KOPT-K1 (cell line): ENCODE measurements around the gene EML6.

Experiments used
- H3K27ac ChIP-seq: fragments of 200-600 bp; sonication (generic); 2 replicates; pipeline ENCODE4 v1.5.1; 2016; ENCODE audit warnings: antibody characterized with exemption, mild to moderate bottlenecking, low read depth, low read length; ENCODE audit not compliant: poor library complexity, severe bottlenecking
- H3K36me3 ChIP-seq: fragments of 200-600 bp; sonication (generic); 2 replicates; pipeline ENCODE4 v1.5.1; 2017; ENCODE audit warnings: antibody characterized with exemption, mild to moderate bottlenecking, low read length, moderate library complexity; ENCODE audit not compliant: insufficient read depth
- H3K9me3 ChIP-seq: fragments of 200-600 bp; sonication (generic); 2 replicates; pipeline ENCODE4 v1.5.1; 2017; ENCODE audit warnings: antibody characterized with exemption, low read length, mild to moderate bottlenecking; ENCODE audit not compliant: insufficient read depth, poor library complexity, severe bottlenecking

EML6 gene

DNA sequence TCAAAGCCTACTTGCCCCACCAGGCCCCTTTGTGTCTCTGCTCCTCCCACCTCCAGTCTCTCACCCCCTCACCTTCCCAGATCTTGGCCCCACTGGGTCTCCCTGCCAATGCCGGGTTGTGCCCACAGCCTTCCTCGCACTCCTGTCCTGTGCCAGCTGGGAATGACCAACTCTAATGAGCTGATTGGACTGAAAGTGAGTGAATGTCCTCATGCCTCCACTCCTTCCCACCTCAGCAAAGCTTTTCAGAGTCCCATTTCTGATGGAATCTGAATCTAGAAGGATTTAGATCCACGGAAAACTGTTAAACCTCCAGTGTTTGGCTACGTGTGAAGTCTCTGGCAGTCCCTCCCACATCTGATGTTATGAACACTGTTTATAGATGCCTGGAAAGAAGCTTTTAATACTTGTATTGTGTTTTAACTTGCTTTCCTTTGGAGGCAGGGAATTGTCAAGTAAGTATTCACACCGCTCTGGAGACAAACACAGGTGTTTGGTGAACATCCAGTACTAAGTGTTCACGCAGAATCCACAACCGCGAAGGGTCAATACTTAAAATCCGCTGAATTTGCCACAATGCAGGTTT is 222.9 kb downstream of the EML6 start:
- no peaks in the 10 kb centered on the region for H3K9me3 ChIP-seq
- no peaks in the 10 kb centered on the region for H3K36me3 ChIP-seq
- H3K27ac ChIP-seq, result no peak overlapping the region

DNA sequence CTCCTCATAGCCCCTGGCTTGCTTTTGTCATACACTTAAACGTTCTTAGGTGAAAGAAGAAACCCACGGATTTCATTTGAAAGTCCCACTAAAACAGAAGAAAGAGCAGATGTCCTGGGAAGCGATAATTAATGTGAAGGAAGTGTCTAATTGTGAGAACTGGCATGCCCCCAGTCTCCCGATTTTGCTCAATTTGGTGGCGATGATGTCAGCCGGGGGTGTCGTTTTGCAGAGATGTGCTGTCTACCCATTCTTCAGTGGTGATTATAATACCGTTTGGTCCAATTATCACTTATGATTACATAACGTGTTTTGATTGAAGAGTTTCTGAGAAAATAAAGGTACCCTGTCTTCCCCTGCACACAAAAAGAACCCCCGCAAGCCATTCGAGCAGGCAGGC is 223.7 kb downstream of the EML6 start:
- no peak overlapping the region for H3K27ac ChIP-seq
- no peaks in the 10 kb centered on the region for H3K9me3 ChIP-seq
- no peaks in the 10 kb centered on the region for H3K36me3 ChIP-seq

DNA sequence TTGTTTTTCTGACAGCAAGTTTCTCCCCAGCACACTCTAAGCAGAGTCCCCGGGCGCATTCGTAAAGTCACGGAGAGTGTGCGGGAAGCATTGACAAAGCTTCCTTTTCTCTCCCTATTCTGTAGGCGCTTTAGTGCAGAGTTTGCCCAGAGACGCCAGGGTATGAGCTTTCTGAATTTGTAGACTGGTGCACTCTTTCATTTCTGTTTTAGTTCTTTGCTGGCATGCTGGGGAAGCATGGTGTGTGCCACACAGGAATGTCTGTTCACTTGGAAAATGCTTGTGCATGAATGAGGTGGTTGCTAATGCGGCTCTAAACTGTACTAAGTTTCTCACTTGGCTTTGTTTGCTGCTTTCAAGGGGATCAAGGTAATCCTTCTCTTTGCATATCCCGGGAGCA is 224.2 kb downstream of the EML6 start:
- no peak overlapping the region for H3K27ac ChIP-seq
- no peaks in the 10 kb centered on the region for H3K36me3 ChIP-seq
- no peaks in the 10 kb centered on the region for H3K9me3 ChIP-seq

DNA sequence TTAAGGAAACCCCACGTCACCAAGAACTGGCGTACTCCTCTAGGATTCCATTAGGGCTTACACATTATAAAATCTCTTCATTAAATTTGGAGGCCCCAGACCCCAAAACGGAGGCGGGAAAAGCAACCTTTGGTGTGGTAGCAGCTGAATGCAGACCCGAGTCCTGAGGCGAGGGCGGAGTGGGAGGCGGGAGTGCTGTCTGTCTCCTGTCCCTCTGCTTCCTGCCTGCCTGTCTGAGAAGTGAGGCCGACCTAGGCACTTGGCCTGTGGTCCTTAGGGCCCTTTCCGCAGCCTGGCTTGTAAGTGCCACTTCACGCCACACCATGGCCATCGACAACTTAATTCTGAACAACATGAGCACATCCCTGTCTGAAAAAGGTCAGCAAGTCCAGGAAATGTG is 224.7 kb downstream of the EML6 start:
- H3K9me3 ChIP-seq, result no peaks in the 10 kb centered on the region
- no peak overlapping the region for H3K27ac ChIP-seq
- no peaks in the 10 kb centered on the region for H3K36me3 ChIP-seq

DNA sequence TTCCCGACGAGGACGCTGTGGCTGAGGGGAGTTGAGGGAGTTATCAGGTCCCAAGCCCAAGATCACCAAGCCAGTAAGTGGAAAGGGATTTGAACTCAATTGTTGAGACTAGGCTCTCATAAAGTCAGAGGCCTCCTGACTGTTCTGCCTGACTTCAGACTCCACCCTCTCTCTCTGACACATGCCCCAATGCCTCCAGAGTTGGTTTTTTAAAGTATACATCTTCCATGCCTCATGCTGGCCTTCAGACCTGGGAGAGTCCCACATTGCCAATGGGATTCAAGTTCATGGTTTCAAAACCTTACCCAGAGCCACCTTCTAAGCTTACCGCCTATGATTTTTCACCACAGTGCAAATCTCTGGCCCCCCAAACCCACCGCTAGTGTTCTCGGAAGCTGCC is 226.0 kb downstream of the EML6 start:
- no peaks in the 10 kb centered on the region for H3K36me3 ChIP-seq
- no peaks in the 10 kb centered on the region for H3K9me3 ChIP-seq
- no peak overlapping the region for H3K27ac ChIP-seq

DNA sequence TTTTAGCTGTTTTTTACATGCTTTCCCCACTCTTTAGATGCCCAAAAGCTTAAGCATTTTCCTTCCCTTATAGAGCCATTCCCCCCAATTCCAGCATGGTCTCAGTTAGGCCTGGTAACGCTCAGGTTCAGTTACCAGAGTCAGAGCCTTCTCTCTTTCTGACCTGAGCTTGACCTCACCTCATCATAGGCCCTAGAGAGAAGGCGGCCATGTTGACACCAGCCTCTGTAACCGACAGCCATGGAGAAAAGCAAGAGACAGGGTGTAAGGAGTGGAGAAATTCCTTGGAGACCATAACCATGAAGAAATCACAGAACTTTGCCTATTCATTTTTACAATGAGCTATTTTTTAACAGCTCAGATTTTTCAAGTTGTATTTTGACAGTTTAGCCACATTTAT is 227.3 kb downstream of the EML6 start:
- Histone ChIP-seq H3K27ac (no peak overlapping the region), H3K36me3 (no peaks in the 10 kb centered on the region), H3K9me3 (no peaks in the 10 kb centered on the region)

DNA sequence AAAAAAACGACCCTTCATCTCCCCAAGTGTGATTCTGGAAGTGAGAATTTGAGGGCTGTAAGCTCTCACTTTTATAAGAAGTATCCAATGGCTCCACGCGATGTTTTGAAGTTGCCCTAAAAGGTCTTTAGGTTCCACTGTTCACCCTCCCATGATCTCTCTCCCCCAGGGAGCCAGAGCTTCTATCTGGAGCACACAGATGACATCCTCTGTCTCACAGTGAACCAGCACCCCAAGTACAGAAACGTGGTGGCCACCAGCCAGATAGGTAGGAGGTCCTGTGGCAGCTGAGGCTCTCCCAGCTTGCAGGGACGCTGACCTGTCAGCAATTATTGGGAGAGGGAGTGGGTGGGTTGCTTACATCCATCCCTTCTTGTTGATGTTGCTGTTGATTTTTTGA is 229.0 kb downstream of the EML6 start:
- Histone ChIP-seq H3K9me3 (no peaks in the 10 kb centered on the region), H3K36me3 (no peaks in the 10 kb centered on the region), H3K27ac (no peak overlapping the region)

DNA sequence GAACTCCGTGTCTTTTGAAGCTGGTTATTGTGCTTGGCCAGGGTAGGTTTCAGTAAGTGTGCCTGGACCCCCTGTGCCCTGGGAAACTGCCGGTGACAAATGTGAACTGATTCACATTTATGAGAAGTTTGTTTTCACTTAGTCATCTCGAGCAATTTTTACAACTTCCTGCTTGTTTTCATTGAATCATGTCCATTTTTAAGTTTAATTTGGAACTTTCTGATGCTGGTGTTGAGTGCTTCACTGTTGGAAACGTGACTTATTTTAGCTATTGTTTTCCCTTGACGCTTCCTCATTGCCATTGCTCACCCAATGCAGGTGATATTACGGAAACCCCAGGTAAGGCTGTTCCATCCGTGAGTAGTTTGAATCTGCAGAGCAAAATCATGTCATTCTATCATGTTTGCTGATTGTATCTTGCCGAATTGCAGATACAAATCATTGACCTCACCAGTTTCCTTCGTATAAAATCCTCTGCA is 229.6 kb downstream of the EML6 start:
- Histone ChIP-seq H3K27ac (no peak overlapping the region), H3K36me3 (no peaks in the 10 kb centered on the region), H3K9me3 (no peaks in the 10 kb centered on the region)

DNA sequence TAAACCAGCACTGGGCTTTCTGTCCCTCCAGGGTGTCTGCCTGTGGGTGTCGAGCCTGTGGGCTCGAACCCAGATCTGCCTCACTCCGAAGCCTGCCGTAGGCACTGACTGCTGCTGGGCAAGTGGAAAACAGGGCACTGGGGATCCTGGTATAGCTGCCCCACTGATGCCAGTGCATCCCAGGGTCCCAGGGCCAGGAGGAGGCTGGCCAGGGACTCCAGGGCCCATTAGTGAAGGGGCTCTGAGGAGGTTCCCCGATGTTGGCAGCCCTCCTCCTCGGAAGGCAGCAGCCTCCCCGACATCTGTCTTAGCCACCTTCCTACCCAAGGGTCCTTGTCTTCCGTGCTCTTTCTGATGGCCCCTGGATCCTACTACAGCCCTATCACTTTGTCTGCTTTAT is 230.7 kb downstream of the EML6 start:
- Histone ChIP-seq H3K27ac (no peak overlapping the region), H3K36me3 (no peaks in the 10 kb centered on the region), H3K9me3 (no peaks in the 10 kb centered on the region)

DNA sequence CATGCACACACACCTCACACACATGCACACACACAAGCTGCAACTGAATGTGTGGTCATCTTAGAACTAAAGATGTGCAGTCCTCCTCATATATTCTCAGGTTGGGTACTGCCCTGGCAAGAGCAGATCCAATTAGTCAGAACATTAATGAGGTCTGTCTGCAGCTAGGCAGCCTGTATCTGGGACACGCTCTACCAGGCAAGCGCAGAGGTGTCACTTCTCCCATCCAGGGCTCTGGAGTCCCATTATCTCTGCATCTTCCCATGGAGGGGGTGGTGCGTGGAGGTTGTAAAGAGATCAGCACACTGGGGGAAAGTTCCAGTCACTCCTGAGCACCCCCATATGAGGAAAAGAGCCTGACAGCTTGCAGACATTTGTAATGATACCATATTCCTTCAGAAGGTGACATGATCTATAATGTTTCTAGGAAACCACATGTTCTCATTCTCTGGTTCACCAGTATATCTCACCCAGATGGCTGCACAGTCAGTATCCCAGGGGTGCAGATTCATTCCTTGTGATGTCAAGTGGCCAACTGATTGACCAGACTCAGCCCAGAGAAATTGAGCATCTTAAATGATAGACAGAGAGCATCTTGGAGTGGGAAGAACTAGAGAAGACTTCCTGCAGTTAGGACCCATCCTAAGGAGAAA is 231.4 kb downstream of the EML6 start:
- no peaks in the 10 kb centered on the region for H3K36me3 ChIP-seq

DNA sequence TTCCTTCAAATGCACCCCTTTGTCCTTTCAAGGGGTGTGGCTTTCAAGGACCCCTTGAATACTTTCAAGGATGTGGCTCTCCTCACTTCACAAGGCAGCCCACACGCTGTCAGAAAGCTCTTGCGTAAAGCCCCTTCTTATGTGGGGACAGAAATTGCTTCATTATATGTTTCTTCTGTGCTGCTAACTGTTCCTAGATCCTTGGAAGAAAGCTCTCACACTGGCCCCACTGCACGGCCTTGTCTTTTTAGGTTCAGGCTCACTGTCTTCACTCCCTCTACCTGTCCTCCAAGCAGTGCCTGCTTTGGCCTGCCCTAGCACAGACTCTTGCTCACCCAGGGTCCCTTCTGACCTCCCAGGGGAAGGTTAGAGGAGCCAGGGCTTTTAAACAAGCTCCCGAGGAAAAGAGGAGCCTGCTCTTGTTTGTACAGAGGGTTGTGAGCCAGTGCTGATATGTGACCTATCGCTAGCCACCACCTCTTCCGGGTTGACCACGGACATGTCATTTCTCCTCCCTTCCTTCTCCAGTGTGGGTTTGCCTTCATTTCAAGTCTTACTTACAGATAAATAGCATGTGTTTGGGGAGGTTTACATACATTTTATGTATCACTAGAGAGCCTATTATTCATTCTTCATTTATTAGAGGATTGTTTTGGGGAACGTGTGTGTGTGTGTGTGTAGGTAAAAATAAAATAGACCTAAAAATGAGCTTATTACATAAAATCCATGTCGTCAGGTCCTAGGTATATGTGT is 232.1 kb downstream of the EML6 start:
- no peak overlapping the region for H3K27ac ChIP-seq

More for the DNA sequence above, 231.4 kb downstream of the EML6 start:
- Histone ChIP-seq H3K9me3 (no peaks in the 10 kb centered on the region), H3K27ac (no peak overlapping the region)

DNA sequence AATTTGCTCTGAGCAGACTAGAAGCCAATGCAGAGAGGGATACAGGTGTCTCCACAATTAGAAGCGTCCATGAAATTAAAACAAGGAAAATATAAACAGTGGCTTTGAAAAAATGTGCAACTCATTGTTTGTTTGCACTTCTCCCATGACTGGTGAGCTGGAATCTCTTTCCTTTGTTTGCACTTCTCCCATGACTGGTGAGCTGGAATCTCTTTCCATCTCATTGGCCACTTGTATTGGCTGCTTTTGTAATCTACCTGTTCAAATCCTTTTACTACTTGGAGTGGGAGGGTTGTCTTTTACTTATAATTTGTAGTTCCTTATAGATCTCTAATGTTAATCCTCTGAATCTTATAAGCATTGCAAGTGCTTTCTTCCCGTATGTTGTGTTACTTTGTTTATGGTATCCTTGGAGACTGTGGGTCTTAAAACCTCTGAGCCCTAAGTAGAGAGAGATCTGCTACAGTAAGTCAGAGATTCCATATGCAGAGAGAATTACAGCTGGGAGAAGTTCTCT is 232.7 kb downstream of the EML6 start:
- no peaks in the 10 kb centered on the region for H3K36me3 ChIP-seq

More for the DNA sequence above, 232.1 kb downstream of the EML6 start:
- Histone ChIP-seq H3K36me3 (no peaks in the 10 kb centered on the region), H3K9me3 (no peaks in the 10 kb centered on the region)

DNA sequence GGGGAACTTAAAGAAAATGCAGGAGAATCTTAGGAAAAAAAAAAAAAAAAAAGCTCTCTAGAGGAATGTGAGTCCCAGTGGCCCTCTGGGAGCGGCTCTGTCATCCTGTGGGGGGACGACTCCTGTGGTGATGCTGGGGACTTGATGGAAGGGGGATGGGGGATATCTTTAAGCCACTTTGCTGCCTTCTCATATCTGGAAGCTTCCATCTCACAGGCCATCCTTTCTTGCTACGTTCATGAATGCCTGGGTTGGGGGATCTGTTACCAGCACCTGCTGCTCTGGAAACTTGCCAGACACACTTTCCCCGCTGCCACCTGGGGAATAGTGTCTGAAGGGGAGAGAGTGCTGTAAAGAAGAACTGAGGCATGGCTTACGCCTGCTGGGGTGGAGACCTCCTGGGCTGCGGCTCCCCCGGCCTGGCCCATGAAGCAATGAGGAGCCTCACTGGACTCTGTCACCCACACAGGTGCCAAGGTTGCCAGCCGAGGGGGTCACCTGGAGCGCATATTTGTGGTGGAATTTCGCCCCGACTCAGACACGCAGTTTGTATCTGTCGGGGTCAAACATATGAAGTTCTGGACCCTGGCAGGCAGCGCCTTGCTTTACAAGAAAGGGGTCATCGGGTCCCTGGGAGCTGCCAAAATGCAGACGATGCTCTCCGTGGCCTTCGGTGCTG is 234.0 kb downstream of the EML6 start:
- Histone ChIP-seq H3K27ac (no peak overlapping the region), H3K36me3 (no peaks in the 10 kb centered on the region), H3K9me3 (no peaks in the 10 kb centered on the region)

More for the DNA sequence above, 232.7 kb downstream of the EML6 start:
- no peaks in the 10 kb centered on the region for H3K9me3 ChIP-seq
- H3K27ac ChIP-seq, result no peak overlapping the region

DNA sequence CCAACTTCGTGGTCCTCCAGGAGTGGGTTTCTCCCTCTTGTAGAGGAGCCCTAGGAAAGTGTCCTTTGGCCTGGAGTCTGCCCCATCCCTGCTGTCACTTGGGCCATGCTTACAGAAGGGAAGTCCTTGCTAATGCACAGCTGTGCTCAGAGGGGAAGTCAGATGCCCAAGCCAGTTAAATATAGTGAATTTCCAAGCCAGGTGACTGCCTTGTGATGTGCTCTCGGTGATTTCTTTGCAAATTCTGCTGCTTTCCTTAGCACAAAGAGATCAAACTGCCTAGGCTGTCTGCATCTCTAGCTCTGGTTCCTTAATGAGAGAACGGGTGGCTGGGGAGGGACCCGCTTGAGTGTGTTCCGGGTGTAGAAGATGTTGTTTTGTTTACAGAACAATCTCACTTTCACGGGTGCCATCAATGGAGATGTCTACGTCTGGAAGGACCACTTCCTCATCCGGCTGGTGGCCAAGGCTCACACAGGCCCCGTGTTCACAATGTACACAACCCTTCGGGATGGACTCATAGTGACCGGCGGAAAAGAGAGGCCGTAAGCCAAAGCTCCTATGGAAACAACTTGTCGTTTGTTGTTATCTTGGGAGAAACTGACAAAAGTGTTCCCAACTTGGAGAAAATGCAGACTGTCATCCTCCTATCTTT is 235.4 kb downstream of the EML6 start:
- no peaks in the 10 kb centered on the region for H3K9me3 ChIP-seq
- no peak overlapping the region for H3K27ac ChIP-seq
- H3K36me3 ChIP-seq, result no peaks in the 10 kb centered on the region
